Muscle of leg (tissue), 11 donors: Measurements from ENCODE around the gene ZIC5. TPM values are rescaled to one million over a fixed set of nuclear protein-coding genes. Genes with fewer than 3 reads are reported as not detected.

ENCODE experiments used
- DNase-seq: peaks from one replicate; pipeline ENCODE4 v3.0.0; 2013
- H3K27ac ChIP-seq: one replicate; pipeline ENCODE4 v1.5.1; 2013; ENCODE audit warnings: mild to moderate bottlenecking, low read length, control low read depth
- H3K27me3 ChIP-seq: one replicate; pipeline ENCODE4 v1.6.1; 2013; ENCODE audit warnings: low read length; ENCODE audit not compliant: control insufficient read depth, insufficient read depth
- H3K36me3 ChIP-seq: one replicate; pipeline ENCODE4 v1.6.1; 2013; ENCODE audit warnings: low read length; ENCODE audit not compliant: control insufficient read depth, insufficient read depth
- H3K4me1 ChIP-seq: one replicate; pipeline ENCODE4 v1.6.1; 2013; ENCODE audit warnings: low read length; ENCODE audit not compliant: control insufficient read depth, insufficient read depth
- H3K4me3 ChIP-seq: one replicate; pipeline ENCODE4 v1.5.1; 2013; ENCODE audit warnings: low read length, control low read depth
- H3K9me3 ChIP-seq: replicated peaks from 2 replicates; pipeline ENCODE4 v1.6.1; 2013; ENCODE audit warnings: low read depth, low read length; ENCODE audit not compliant: control insufficient read depth
- WGBS: methylation state at CpG from one replicate; pipeline ENCODE4 v1.1.5; 2013; ENCODE audit warnings: missing lambda C conversion rate; ENCODE audit not compliant: insufficient coverage; 5-methylcytosine and 5-hydroxymethylcytosine counted together
- polyA plus RNA-seq, 8 donors: library from polyadenylated mRNA; unstranded; fragments of 120-200 nt; gene quantifications; one replicate each; pipeline versions ENCODE4 v1.2.1 to v1.2.3, GENCODE V29; 2013; ENCODE audit warnings: inconsistent platforms in 1 of 8, low replicate concordance in 1 of 8; ENCODE audit not compliant: insufficient read length in 8 of 8, insufficient read depth in 1 of 8
- total RNA-seq: library from RNA; stranded (reverse); fragments of 120-200 nt; gene quantifications from one replicate; pipeline ENCODE4 v1.2.4, GENCODE V29; 2013

The ZIC5 gene
- total and polyA plus RNA-seq, 9 donors = 0.03 TPM; not detected in 8

- H3K9me3 ChIP-seq = no peaks in the 10 kb centered on the region
- no peak overlapping the region for H3K27ac ChIP-seq
- peak; percentile 7 for DNase-seq
- H3K4me3 ChIP-seq = no peak overlapping the region
- H3K36me3 ChIP-seq = no peaks in the 10 kb centered on the region
- H3K27me3 ChIP-seq = peaks cover 81% of the 10 kb centered on the region
- WGBS = no CpG with 5 or more reads among the region's 9 CpGs
- H3K4me1 ChIP-seq = peaks cover 4% of the 10 kb centered on the region
Observed at GRCh38 chr13:99993660-99994637, 22.4 kb upstream of the ZIC5 start.

- peak; percentile 2 for DNase-seq
- Histone ChIP-seq H3K36me3 (no peaks in the 10 kb centered on the region), H3K27me3 (peaks cover 81% of the 10 kb centered on the region), H3K9me3 (no peaks in the 10 kb centered on the region), H3K4me1 (peaks cover 4% of the 10 kb centered on the region), H3K27ac (no peak overlapping the region), H3K4me3 (no peak overlapping the region)
- no CpG with 5 or more reads among the region's 3 CpGs for WGBS
Observed at GRCh38 chr13:99992949-99993351, 21.4 kb upstream of the ZIC5 start.

DNA sequence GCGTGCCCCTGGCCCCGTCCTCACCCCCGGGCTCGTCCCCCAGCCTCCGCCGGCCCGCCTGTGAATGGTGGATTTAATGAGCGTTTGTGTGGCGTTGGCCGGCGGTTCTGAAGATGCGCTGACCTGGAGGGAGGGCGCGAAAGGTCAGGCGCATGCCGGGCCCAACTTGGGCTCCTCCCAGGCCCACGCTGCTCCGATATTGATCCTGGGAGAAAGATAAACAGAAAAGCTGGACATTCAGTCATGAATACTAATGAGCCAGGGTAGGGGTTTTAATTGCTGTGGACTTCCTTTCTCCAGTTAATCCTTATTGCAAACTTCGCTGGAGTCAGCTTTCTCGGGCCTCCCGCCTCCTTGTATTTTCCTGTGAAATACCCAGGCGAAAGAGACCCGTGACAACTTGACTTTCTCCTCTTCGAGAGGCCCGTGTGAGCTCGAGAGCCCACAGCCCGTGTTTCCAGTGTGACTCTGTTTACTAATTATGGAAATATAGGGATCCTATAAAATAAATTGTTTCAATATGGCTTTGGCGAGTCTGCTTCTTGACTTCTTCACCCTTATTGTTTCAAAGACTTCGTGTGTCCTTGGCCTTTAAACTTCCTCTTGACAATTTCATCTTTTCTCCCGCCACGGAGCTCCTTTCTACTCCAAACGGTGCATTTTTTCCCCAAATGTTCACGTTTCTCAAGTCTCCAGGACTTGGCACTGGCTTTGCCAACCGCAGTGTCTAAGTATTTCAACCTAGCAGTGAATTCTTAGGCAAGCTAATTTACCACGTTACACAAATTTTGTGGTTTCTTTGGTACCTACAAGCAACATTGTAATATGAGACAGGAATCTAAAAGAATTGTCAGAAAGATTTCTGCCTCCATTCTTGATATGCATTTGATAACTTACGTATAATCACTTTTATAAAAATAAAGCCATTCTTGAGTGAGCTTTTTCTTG is 20.5 kb upstream of the ZIC5 start:
- no peaks in the 10 kb centered on the region for H3K36me3 ChIP-seq

DNA sequence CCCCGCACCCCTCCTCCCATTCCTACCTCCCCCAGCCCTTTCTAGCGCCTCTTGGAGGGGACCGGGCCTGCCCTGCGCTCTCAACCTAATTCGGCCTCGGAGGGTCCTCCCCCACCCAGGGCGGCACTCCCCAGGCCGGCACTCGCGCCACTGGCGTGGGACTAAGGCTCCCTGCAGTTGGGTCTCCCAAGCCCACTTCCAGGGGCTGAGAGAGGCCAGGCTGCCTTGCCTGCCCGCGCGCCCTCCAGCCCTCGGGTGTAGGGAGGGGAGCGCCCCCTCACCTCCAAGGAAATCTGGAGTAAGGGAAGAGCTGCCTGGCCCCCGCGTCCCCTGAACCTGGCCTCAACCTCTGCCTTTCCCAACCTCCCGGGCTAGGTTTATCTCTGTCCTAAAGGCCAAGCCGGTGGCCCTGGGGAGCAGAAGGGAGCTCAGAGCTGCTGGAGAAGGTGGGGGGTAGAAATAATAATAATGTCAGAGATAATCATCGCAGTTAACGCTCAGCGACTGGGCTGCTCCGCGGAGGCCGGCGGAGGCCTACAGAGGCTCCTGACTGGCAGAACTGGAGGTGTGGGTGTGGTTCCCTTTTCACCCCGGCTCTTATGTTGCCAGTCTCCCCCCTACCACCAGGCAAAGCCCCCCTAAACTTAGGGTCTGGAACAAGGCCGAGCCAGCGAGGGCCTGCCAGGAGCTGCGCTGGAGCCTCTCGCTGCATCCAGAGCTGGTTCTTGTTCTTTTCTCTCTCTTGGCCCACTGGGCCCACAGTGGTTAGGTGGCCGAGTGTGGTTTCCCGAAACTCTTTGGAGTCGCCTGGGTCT is 19.7 kb upstream of the ZIC5 start:
- Histone ChIP-seq H3K27me3 (peaks cover 80% of the 10 kb centered on the region), H3K9me3 (no peaks in the 10 kb centered on the region), H3K4me3 (no peak overlapping the region), H3K36me3 (no peaks in the 10 kb centered on the region), H3K27ac (no peak overlapping the region), H3K4me1 (peaks cover 4% of the 10 kb centered on the region)
- WGBS = 8% methylated on average over 16 of the region's 35 CpGs
- peak; percentile 0 for DNase-seq

More for the DNA sequence above, 20.5 kb upstream of the ZIC5 start:
- WGBS = 5% methylated on average over 24 of the region's 36 CpGs
- H3K27ac ChIP-seq = no peak overlapping the region
- peaks cover 4% of the 10 kb centered on the region for H3K4me1 ChIP-seq
- H3K27me3 ChIP-seq = peaks cover 81% of the 10 kb centered on the region
- DNase-seq = peak; percentile 4
- H3K4me3 ChIP-seq = no peak overlapping the region
- H3K9me3 ChIP-seq = no peaks in the 10 kb centered on the region

DNA sequence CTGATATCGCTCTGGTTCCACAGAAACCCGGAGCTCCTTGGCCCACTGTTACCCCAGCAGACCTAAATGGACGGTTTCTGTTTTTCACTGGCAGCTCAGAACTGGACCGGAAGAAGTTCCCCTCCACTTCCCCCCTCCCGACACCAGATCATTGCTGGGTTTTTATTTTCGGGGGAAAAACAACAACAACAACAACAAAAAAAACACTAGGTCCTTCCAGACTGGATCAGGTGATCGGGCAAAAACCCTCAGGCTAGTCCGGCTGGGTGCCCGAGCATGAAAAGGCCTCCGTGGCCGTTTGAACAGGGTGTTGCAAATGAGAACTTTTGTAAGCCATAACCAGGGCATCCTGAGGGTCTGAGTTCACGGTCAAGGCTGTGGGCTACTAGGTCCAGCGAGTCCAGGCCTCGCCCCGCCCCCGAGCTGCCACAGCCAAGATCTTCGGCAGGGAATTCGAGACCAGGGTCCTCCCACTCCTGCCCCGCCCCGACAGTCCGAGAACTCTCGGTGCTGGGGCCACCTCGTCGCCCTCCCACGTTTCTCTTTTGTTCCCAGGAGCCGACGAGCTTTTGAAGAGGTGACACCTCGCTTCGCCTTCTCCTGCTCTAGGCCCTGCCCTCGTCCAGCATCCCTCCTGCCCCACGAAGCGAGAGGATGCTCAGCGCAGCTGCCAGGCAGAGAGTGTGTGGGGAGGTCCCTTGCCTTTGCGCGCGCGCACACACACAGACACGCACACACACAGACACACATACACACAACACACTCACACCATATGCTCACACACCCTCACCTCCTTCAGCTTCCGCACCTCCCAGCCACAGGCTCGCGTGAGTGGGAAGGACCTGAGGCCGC is 18.8 kb upstream of the ZIC5 start:
- H3K4me3 ChIP-seq = no peak overlapping the region
- peak; percentile 1 for DNase-seq
- H3K36me3 ChIP-seq = no peaks in the 10 kb centered on the region
- no peaks in the 10 kb centered on the region for H3K9me3 ChIP-seq
- WGBS = 11% methylated on average over 20 of the region's 42 CpGs
- peaks cover 80% of the 10 kb centered on the region for H3K27me3 ChIP-seq
- peaks cover 4% of the 10 kb centered on the region for H3K4me1 ChIP-seq
- H3K27ac ChIP-seq = no peak overlapping the region

GRCh38 chr13:99989276-99990125 is 17.9 kb upstream of the ZIC5 start:
- Histone ChIP-seq H3K9me3 (no peaks in the 10 kb centered on the region), H3K4me3 (no peak overlapping the region), H3K4me1 (peaks cover 4% of the 10 kb centered on the region), H3K36me3 (no peaks in the 10 kb centered on the region), H3K27ac (no peak overlapping the region), H3K27me3 (peaks cover 86% of the 10 kb centered on the region)
- peak; percentile 4 for DNase-seq
- 7% methylated on average over 23 of the region's 42 CpGs for WGBS

DNA sequence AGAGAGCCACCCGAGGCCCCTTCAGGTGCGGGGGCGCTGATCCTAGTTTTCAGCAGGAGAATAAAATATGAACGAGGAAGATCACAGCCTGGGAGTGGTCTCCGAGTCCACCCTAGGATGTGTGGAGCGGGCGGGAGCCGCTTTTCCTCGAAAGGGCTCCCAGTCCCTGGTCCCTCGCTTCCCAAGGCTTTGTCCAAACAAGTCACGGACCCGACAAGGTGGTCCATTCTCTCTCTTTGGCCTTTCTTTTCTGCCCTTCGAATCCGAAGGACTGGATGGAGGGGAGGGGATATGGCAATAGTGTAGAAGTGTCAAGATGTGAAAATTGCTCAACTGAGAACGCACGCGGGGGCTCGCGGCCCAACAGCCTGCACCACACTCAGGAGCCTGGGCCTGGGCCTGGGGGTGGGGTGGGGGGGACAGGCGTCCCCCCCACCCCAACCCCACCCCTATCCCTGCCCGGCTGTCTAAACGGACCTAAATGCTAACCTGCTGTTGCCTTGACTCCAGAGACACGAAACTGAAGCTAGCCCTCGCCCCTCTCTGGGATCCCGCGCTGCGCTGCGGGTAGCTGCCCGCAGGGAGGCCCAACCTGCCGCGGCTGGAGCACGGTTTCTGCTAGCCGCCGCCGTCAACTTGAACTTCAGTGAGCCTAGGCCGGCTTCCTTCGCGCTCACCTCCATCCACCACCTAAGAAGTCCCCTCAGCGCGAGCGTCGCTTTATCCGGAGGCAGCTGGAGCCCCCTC is 17.1 kb upstream of the ZIC5 start:
- no peak overlapping the region for H3K4me3 ChIP-seq
- peaks cover 90% of the 10 kb centered on the region for H3K27me3 ChIP-seq
- no peaks in the 10 kb centered on the region for H3K36me3 ChIP-seq
- no peaks in the 10 kb centered on the region for H3K9me3 ChIP-seq
- H3K4me1 ChIP-seq = peaks cover 4% of the 10 kb centered on the region
- WGBS = 4% methylated on average over 24 of the region's 43 CpGs
- no peak for DNase-seq
- no peak overlapping the region for H3K27ac ChIP-seq
